GM21825 (cell line): Measurements from ENCODE around the gene EPB41.
"Not testable (repeated sequence)": the region's sequence is repeated elsewhere in the genome, so short reads cannot be mapped to it uniquely, and the experiment has no call there.

ENCODE experiments used
- ATAC-seq: cut with Tn5 transposase; IDR thresholded peaks from one replicate; pipeline ENCODE4 v1.9.1; 2021; ENCODE audit warnings: mild to moderate bottlenecking, moderate library complexity; ENCODE audit not compliant: unreplicated experiment

EPB41 gene

DNA sequence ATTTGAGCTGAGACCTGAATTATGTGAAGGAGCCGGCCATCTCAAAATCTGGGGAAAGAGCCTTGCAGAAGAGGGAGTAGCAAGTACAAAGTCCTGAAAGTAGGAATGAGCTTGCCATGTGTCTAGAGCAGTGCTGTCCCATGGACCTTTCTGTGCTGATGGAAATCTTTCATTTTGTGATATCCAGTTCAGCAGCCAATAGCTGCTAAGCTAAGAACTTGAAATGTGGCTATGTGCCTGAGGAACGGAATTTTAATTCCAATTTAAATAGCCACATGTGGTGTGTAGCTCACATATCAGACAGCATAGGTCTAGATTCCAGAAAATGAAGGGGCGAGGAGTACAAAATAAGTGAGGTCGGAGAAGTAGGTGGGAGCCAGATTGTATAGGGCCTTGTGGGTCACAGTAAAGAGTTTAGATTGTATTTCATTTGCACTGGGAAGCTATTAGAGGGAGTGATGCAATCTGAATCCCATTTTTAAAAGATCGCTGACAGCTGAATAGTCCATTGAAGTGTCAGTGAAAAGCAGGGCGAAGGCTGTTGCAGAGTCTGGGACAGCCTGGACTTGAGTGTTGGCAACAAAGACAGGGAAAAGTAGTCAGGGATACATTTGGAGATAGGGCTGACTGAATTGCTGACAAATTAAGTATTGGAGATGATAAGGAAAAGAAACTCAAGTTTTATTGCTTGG is 129.1 kb downstream of the EPB41 start:
- ATAC-seq: no peak

- no peak for ATAC-seq
Observed at GRCh38 chr1:29044010-29044409, 129.6 kb downstream of the EPB41 start.

- not testable (repeated sequence) for ATAC-seq
Observed at GRCh38 chr1:29045663-29046062, 131.3 kb downstream of the EPB41 start.

- ATAC-seq: no peak
Observed at GRCh38 chr1:29047142-29047541, 132.8 kb downstream of the EPB41 start.

- ATAC-seq: no peak
Observed at GRCh38 chr1:29050166-29050565, 135.8 kb downstream of the EPB41 start.

DNA sequence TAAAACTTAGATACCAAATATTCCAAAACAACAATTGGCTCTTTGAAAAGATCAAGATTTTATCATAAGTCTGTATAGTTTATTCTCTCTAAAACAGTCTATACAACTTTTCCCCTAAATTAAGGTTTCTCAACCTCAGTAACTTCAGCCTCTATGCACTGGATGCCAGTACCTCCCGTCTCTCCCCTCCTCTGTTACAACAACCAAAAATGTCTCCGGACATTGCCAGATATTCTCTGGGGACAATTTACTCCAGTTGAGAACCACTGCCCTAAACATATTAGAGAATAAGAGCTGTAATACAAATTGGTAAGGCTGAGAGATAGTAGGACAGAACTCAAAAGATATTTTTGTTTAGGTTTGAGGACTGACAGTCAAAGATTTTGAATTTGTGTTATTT is 137.7 kb downstream of the EPB41 start:
- no peak for ATAC-seq

- ATAC-seq: no peak
Observed at GRCh38 chr1:29052941-29053340, 138.6 kb downstream of the EPB41 start.

DNA sequence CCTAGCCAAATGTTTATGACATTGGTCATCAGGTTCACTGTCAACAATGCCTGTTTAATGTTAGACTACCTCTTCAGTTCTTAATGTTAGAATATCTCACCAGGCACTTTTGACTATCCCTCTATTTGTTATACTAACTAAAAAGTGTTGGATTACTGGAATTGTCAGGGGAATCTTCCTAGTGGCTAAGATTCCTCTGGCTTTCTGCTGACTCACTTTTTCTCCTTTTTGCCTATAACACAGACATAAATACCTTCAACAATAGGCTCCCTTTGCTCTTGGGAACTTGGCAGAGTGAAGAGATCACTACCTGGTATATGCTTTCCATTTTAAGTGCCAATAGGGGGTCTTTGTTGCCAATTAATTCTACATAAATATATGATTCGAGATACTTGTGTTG is 140.8 kb downstream of the EPB41 start:
- no peak for ATAC-seq

- ATAC-seq: no peak
Observed at GRCh38 chr1:29056256-29056655, 141.9 kb downstream of the EPB41 start.

DNA sequence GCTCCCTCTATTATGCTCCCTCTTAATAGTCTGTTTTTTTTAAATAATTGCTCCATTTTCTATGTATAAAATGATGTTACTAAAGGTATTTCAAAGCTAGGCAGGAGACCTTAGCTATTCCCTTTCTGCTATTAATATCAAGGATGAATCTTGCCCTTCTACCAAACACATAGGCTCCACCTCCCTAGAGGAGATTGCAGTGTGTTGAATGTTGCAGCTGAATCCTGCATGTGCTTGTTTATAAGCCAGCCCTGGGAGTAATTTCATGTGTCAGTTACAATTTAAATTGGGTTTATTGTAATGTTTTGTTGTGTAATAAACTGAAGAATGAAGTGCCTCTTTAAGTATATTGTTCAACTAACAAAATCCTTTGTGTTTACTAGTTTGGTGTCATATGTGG is 143.3 kb downstream of the EPB41 start:
- ATAC-seq: no peak

DNA sequence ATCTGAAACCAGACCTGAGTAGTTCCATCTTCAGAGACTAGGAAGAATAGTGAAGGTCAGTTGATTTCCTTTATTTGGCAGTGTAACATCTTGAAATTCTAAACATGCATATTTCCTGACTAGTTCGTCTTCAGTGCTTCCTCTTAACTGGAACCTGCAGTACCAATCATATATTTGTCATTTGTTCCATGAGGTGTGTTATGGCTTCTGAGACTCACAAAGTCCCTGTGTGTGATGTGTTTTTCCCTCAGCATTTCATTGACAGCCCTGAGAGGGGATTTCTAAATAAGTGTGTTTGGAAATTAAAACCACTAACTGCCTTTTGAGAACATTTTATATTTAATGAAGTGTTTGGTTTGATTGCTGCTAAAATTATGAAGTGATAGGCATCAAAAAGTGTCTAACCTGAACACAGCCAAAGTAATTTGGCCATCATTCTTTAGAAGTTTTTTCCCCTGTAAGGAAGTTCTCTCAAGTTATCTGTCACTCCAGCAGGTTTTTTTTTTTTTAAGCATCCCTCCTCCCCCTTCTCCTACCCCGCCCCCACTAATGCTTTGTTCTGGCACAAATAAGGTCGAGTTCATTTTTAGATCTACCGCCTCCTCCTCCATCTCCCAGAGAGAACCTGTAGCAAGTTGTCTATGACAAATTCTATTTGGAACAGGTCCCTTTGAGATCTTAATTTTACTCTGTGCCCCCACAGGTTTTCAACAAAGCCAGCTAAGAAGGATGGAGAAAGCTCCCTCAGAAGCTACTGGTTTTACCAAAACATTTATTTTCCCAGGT is 148.0 kb downstream of the EPB41 start:
- no peak for ATAC-seq

DNA sequence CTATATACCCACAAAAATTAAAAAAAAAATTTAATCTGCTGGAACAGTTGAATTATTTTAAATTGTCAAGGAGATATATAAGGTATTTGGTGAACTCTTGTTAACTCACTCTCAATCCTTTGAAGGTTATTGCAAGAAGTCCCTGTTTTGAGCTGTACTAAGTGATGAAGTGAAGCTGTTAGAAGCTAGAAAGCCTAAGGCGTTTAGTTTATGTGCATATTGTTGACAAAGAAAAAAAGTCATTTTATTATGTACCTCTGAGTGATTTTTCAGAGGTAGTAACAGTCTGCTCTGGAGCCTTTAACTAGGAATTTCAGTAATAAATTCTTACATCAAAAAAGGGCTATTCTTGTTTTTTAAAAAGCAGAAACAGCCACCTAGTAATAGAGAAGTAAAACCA is 149.7 kb downstream of the EPB41 start:
- no peak for ATAC-seq

DNA sequence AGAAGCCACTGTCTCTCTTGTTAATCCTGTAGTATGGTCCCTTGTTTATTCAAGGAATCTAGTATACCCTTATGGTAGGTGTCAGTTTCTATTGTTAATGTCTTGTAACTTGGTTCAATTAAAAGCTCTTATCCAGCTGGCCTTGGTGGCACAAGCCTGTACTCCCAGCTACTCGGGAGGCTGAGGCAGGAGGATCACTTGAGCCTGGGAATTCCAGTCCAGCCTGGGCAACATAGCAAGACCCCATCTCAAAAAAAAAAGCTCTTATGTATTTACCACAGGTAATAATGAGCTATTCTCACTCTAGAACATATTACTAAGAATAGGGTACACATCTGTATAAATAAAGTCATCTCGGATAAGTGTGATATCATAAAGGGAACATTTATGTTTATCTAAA is 162.8 kb downstream of the EPB41 start:
- no peak for ATAC-seq

DNA sequence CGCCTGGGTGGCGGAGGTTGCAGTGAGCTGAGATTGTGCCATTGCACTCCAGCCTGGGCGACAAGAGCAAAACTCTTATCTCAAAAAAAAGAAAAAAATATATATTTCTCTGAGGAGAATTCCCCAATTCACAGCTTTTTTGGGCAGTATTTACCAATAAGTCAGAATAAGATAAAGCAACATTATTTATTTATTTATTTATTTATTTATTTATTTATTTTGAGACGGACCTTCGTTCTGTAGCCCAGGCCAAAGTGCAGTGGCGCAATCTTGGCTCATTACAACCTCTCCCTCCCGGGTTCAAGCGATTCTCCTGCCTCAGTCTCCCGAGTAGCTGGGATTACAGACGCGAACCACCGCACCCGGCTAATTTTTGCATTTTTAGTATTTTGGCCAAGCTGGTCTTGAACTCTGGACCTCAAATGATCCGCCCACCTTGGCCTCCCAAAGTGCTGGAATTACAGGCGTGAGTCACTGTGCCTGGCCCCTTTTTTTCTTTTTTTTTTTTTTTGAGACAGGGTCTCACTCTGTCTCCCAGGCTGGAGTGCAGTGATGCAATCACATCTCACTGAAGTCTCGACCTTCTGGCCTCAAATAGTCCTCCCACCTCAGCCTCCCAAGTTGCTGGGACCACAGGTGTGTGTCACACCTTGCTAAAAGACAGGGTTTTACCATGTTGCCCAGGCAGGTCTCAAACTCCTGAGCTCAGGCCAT is 165.7 kb downstream of the EPB41 start:
- not testable (repeated sequence) for ATAC-seq

DNA sequence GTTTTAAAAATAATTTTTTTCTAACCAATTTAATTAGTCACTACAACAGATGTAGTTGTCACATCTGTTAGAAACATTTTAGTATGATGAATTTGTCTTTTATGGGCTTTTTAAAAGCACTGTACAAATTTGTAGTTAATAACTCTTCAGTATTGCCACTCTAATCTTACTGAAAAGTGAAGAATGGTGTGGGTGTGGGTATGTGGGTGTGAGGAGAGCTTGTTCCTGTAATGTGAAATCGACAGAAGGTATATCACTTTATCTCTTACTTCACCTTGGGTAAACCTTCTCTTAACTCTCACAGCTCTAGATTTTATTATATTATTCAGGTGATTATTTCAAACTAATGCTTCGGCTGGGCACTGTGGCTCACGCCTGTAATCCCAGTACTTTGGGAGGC is 166.8 kb downstream of the EPB41 start:
- no peak for ATAC-seq

- no peak for ATAC-seq
Observed at GRCh38 chr1:29082519-29082918, 168.2 kb downstream of the EPB41 start.

DNA sequence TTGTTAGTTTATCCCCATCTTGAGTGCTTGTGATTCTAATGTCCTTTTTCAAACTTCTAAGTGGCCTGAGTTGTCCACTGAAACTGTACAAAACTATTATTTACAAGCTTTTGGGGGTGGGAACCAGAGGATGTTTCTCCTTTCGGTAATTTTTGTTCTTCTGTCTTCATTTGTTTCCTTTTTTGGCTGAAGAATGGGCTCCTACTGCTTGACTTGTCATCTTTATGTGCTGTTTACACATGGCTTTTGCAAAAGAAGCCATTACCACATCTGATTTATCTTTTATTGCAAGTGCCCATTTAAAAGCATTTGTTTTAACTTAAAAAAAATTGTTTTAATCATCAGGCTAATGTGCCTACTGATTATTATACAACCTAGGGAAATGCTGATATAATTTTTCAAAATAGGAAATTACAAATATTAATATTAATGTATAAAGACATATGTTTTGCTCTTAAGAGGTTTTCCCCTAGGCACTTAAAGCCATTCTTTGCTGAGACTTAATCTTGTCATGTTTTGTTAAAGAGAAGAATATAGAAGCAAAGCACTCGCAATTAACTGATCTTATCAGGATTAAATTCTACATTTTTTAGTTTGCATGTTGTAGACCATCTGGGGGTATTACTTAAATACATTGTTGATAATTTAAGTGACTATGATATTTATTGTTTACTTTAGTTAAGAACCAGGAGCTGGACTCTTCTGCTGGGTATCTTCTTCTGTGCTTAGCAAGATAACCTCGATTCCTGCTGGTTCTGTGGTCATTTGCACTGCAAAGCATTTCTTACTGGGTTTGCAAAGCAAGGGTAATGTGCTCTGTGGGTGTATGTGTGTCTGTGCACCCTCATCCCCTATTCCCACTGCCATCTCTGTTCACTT is 169.2 kb downstream of the EPB41 start:
- no peak for ATAC-seq

DNA sequence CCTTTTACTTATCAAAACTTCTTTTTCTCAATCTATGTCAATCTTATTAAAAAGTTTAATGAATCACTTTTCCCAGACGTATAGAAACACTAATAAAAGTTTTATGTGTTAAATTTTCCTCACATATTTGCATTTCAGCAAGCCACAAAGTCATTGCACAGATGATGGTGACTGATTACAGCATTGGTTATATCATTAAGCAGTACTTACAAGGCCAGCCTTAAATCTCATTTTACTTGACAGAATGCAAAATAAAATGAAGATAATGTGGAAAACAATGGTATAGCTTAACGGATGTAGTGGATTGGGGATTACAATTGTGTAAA is 169.8 kb downstream of the EPB41 start:
- ATAC-seq: no peak

DNA sequence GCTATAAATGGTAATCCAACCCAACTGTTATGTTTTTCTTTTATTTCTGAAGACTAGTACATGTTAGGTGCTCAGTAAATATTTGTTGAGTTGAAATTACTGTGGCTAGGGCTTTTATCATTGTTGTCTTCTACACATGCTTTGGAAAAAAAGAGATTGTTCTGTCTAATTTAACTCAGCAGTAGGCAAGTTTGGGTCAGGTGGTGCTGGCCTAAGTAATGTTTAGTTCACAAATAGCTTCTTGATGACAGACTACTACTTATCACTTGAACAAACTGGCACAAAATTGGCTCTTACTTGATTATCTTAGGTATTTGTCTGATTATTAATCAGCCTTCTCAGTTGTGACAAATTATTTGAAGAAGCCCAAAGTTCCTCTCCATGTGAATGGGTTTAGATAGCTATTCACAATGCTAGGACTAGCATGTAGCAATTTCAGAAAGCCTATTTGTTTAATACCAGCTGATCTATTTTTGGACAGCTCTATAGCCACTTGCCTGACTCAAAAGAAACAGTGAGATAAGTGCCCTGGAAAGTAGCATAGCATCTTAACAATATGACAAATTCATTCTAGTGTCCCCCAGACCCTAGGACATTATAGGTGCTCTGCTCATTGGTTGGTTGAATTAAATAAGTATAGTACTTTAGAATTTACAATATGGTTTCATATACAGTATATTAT is 176.7 kb downstream of the EPB41 start:
- ATAC-seq: no peak

DNA sequence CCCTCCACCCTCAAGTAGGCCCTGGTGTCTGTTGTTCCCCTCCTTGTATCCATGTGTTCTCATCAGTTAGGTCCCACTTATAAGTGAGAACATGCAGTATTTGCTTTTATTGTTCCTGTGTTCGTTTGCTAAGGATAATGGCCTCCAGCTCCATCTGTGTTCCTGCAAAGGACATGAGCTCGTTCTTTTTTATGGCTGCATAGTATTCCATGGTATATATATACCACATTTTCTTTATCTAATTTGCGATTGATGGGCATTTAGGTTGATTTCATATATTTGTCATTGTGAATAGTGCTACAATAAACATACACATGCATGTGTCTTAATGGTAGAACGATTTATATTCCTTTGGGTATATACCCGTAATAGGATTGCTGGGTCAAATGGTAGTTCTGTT is 178.3 kb downstream of the EPB41 start:
- ATAC-seq: not testable (repeated sequence)

- ATAC-seq: no peak
Observed at GRCh38 chr1:29094433-29094832, 180.1 kb downstream of the EPB41 start.
